DND-41 (cell line): ENCODE results near the gene CEP112.

Experiments
- ATAC-seq: fragments of 200-7000 bp; cut with Tn5 transposase; 3 replicates; pipeline ENCODE4 v1.9.1; 2021; ENCODE audit warnings: low read depth; ENCODE audit not compliant: insufficient read depth
- DNase-seq: peaks from one replicate; pipeline ENCODE4 v3.0.0-alpha.2; 2020
- H2AFZ ChIP-seq: 2 replicates; pipeline ENCODE4 v1.6.0; 2012; ENCODE audit warnings: low read depth, low read length
- H3K27ac ChIP-seq: 2 replicates; pipeline ENCODE4 v1.5.1; 2012; ENCODE audit warnings: low read length, inconsistent platforms
- H3K27me3 ChIP-seq: fragments of 200-600 bp; sonication (generic); 2 replicates; pipeline ENCODE4 v1.6.0; 2012; ENCODE audit warnings: low read length, mild to moderate bottlenecking, inconsistent platforms; ENCODE audit not compliant: insufficient read depth, poor library complexity
- H3K36me3 ChIP-seq: 2 replicates; pipeline ENCODE4 v1.5.1; 2012; ENCODE audit warnings: low read length, inconsistent platforms; ENCODE audit not compliant: insufficient read depth
- H3K4me1 ChIP-seq: 2 replicates; pipeline ENCODE4 v1.5.1; 2012; ENCODE audit warnings: mild to moderate bottlenecking, low read length; ENCODE audit not compliant: insufficient read depth
- H3K4me2 ChIP-seq: 2 replicates; pipeline ENCODE4 v1.6.0; 2012; ENCODE audit warnings: mild to moderate bottlenecking, moderate library complexity, low read length, inconsistent platforms; ENCODE audit not compliant: insufficient read depth
- H3K4me3 ChIP-seq, 2 experiments: fragments of 200-600 bp in 1 of 2; shearing (Covaris generic) in 1 of 2; 2 replicates each; pipeline ENCODE4 v1.5.1; 2012 to 2016; ENCODE audit warnings: inconsistent platforms in 2 of 2, low read length in 2 of 2, mild to moderate bottlenecking in 2 of 2, low read depth in 1 of 2, moderate library complexity in 1 of 2
- H3K79me2 ChIP-seq: 2 replicates; pipeline ENCODE4 v1.6.0; 2012; ENCODE audit warnings: low read length, inconsistent platforms; ENCODE audit not compliant: insufficient read depth
- H3K9ac ChIP-seq: 2 replicates; pipeline ENCODE4 v1.6.0; 2012; ENCODE audit warnings: low read depth, mild to moderate bottlenecking, inconsistent platforms, low read length, moderate library complexity
- H3K9me3 ChIP-seq: 2 replicates; pipeline ENCODE4 v1.5.1; 2012; ENCODE audit warnings: low read length, moderate library complexity, mild to moderate bottlenecking, inconsistent platforms; ENCODE audit not compliant: insufficient read depth, severe bottlenecking
- H4K20me1 ChIP-seq: 2 replicates; pipeline ENCODE4 v1.6.0; 2012; ENCODE audit warnings: low read length; ENCODE audit not compliant: insufficient read depth
- EZH2 ChIP-seq: IDR thresholded peaks from 3 replicates; pipeline ENCODE4 v1.6.1; 2012; ENCODE audit warnings: borderline replicate concordance, low read depth, mild to moderate bottlenecking, moderate library complexity, low read length, inconsistent platforms; ENCODE audit not compliant: severe bottlenecking
- TF ChIP-seq, protein P1 (sequence below): IDR thresholded peaks from 2 replicates; pipeline ENCODE4 v1.5.1; 2012; ENCODE audit warnings: borderline replicate concordance, low read length, moderate library complexity, mild to moderate bottlenecking; ENCODE audit not compliant: poor library complexity, severe bottlenecking; ENCODE audit errors: extremely low read depth

The CEP112 gene

DNA sequence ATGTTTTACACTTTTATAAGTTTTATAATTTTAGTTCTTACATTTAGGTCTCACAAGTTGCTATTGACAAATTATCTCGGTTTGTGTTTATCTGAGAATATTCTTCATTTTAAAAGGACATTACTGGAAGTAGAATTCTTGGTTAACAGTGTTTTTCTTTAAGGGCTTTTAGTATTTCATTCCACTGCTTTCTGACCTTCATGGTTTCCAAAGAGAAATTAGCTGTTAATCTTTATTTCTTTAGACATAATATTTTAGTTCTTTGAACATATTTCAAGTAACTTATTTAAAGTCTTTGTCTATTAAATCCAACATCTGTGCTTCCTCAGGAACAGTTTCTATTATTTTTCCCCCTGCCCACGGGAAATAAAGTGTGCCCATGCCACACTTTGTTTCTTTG, 390.4 kb downstream of the CEP112 start:
- H3K36me3 ChIP-seq = no peaks in the 10 kb centered on the region
- H2AFZ ChIP-seq = no peak overlapping the region
- H3K27me3 ChIP-seq = no peaks in the 10 kb centered on the region
- H3K4me1 ChIP-seq = no peaks in the 10 kb centered on the region
- TF ChIP-seq EZH2 = no peak
- TF ChIP-seq, protein P1, sequence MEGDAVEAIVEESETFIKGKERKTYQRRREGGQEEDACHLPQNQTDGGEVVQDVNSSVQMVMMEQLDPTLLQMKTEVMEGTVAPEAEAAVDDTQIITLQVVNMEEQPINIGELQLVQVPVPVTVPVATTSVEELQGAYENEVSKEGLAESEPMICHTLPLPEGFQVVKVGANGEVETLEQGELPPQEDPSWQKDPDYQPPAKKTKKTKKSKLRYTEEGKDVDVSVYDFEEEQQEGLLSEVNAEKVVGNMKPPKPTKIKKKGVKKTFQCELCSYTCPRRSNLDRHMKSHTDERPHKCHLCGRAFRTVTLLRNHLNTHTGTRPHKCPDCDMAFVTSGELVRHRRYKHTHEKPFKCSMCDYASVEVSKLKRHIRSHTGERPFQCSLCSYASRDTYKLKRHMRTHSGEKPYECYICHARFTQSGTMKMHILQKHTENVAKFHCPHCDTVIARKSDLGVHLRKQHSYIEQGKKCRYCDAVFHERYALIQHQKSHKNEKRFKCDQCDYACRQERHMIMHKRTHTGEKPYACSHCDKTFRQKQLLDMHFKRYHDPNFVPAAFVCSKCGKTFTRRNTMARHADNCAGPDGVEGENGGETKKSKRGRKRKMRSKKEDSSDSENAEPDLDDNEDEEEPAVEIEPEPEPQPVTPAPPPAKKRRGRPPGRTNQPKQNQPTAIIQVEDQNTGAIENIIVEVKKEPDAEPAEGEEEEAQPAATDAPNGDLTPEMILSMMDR = no peak
- H3K4me2 ChIP-seq = no peak overlapping the region
- no peak for DNase-seq
- no peak overlapping the region for H3K4me3 ChIP-seq
- no peak overlapping the region for H3K27ac ChIP-seq
- no peaks in the 10 kb centered on the region for H4K20me1 ChIP-seq
- no peak overlapping the region for H3K9ac ChIP-seq
- H3K79me2 ChIP-seq = no peaks in the 10 kb centered on the region
- H3K9me3 ChIP-seq = peaks cover 12% of the 10 kb centered on the region
- no peak for ATAC-seq

DNA sequence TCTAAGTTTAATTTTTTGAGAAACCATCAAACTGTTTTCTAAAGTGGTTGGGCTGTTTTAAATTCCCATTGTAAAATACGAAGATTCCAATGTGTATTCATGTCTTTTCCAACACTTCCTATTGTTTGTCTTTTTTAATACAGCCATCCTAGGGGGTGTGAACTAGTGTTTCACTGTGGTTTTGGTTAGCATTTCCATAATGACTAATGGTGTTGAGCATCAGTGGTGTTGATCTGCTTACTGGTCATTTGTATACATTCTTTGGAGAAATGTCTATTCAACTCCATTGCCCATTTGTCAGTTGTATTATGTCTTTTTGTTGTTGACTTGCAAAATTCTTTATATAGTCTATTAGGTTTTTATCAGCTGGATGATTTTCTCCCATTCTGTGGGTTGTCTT, 391.3 kb downstream of the CEP112 start:
- TF ChIP-seq, protein P1 = no peak
- no peak for TF ChIP-seq EZH2
- H3K36me3 ChIP-seq = no peaks in the 10 kb centered on the region
- no peak overlapping the region for H3K4me3 ChIP-seq
- H3K27me3 ChIP-seq = no peaks in the 10 kb centered on the region
- peaks cover 12% of the 10 kb centered on the region for H3K9me3 ChIP-seq
- H2AFZ ChIP-seq = no peak overlapping the region
- H3K27ac ChIP-seq = no peak overlapping the region
- no peaks in the 10 kb centered on the region for H3K79me2 ChIP-seq
- H4K20me1 ChIP-seq = no peaks in the 10 kb centered on the region
- H3K9ac ChIP-seq = no peak overlapping the region
- DNase-seq = no peak
- no peak overlapping the region for H3K4me2 ChIP-seq
- no peak for ATAC-seq
- no peaks in the 10 kb centered on the region for H3K4me1 ChIP-seq

DNA sequence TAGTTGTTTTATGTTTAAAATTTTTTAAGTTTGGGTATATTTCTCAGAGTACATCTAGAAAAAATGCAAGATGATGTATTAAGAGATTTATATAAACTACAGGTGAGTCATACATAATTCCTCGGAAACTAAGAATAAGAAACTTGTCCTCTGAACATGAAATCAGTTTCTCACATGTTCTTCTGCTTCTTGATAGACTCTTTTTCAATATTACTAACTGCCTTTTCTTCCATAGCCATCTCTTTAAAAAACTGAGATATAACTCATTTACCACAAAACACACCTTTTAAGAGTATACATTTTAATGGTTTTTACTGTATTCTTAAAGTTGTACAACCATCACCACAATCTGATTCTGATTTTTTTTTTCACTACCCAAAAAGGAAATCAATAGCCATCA, 392.1 kb downstream of the CEP112 start:
- H3K36me3 ChIP-seq = no peaks in the 10 kb centered on the region
- TF ChIP-seq, protein P1 = no peak
- TF ChIP-seq EZH2 = no peak
- peaks cover 12% of the 10 kb centered on the region for H3K9me3 ChIP-seq
- H3K27ac ChIP-seq = no peak overlapping the region
- no peak for ATAC-seq
- no peak overlapping the region for H3K4me3 ChIP-seq
- H4K20me1 ChIP-seq = no peaks in the 10 kb centered on the region
- H3K4me2 ChIP-seq = no peak overlapping the region
- DNase-seq = no peak
- no peak overlapping the region for H2AFZ ChIP-seq
- no peaks in the 10 kb centered on the region for H3K27me3 ChIP-seq
- no peaks in the 10 kb centered on the region for H3K4me1 ChIP-seq
- no peak overlapping the region for H3K9ac ChIP-seq
- no peaks in the 10 kb centered on the region for H3K79me2 ChIP-seq

- Histone ChIP-seq H3K9ac (no peak overlapping the region), H4K20me1 (no peaks in the 10 kb centered on the region), H3K79me2 (no peaks in the 10 kb centered on the region), H3K4me2 (no peak overlapping the region), H3K4me3 (no peak overlapping the region), H3K9me3 (peaks cover 12% of the 10 kb centered on the region), H3K27ac (no peak overlapping the region), H3K27me3 (no peaks in the 10 kb centered on the region), H3K36me3 (no peaks in the 10 kb centered on the region), H2AFZ (no peak overlapping the region), H3K4me1 (no peaks in the 10 kb centered on the region)
- TF ChIP-seq EZH2 = no peak
- TF ChIP-seq, protein P1 = no peak
- ATAC-seq (no peak), DNase-seq (no peak)
Observed at GRCh38 chr17:65799454-65799853, 392.5 kb downstream of the CEP112 start.
